IMR-90 (cell line): Measurements from ENCODE around the gene ACAD10. TPM values are rescaled to one million over a fixed set of nuclear protein-coding genes. Genes with fewer than 3 reads are reported as not detected.

Source experiments
- ATAC-seq: fragments of 200-7000 bp; cut with Tn5 transposase; 2 replicates; pipeline ENCODE4 v1.9.1; 2020; ENCODE audit warnings: low read depth, mild to moderate bottlenecking, moderate library complexity
- BruUV-seq: library from RNA; stranded (reverse); fragments of 400-500 nt; replicated peaks from 2 replicates; lab custom pipeline; 2021; lab: Mats Ljungman, UMichigan
- CTCF ChIA-PET: fragments of 300-600 bp; formaldehyde crosslinking; extraction: SDS; loops from one replicate; lab custom pipeline; 2021; ENCODE audit warnings: antibody characterized with exemption; lab: Yijun Ruan, JAX
- POLR2A ChIA-PET: fragments of 300-600 bp; sonication (Branson Sonifier 250); formaldehyde crosslinking; loops from one replicate; lab custom pipeline; 2022; ENCODE audit warnings: antibody characterized with exemption; ENCODE audit not compliant: unreplicated experiment; lab: Charles Lee
- DNase-seq: peaks from one replicate; pipeline ENCODE4 v3.0.0; 2013
- H2AFZ ChIP-seq: replicated peaks from 2 replicates; pipeline ENCODE3; 2013; ENCODE audit warnings: low read length, mild to moderate bottlenecking; ENCODE audit not compliant: poor library complexity
- H2AK5ac ChIP-seq: 2 replicates; pipeline ENCODE4 v1.6.1; 2013; ENCODE audit warnings: low read depth, low read length, inconsistent platforms
- H2AK9ac ChIP-seq: replicated peaks from 2 replicates; pipeline ENCODE3; 2013; ENCODE audit warnings: mild to moderate bottlenecking, low read depth, low read length, moderate library complexity; ENCODE audit not compliant: poor library complexity
- H2BK120ac ChIP-seq: 2 replicates; pipeline ENCODE4 v1.6.1; 2013; ENCODE audit warnings: low read depth, low read length, inconsistent platforms
- H2BK15ac ChIP-seq: 3 replicates; pipeline ENCODE4 v1.6.1; 2013; ENCODE audit warnings: low read depth, low read length, inconsistent platforms
- H2BK20ac ChIP-seq: 2 replicates; pipeline ENCODE4 v1.6.1; 2013; ENCODE audit warnings: low read depth, mild to moderate bottlenecking, inconsistent platforms, low read length, moderate library complexity
- H2BK5ac ChIP-seq: 2 replicates; pipeline ENCODE4 v1.6.1; 2013; ENCODE audit warnings: mild to moderate bottlenecking, low read depth, low read length, inconsistent platforms; ENCODE audit not compliant: poor library complexity, severe bottlenecking
- H3K14ac ChIP-seq: replicated peaks from 2 replicates; pipeline ENCODE4 v1.6.1; 2013; ENCODE audit warnings: low read depth, low read length, inconsistent platforms
- H3K18ac ChIP-seq: 2 replicates; pipeline ENCODE4 v1.6.1; 2013; ENCODE audit warnings: low read depth, low read length, control low read depth
- H3K23ac ChIP-seq: 2 replicates; pipeline ENCODE4 v1.6.1; 2013; ENCODE audit warnings: low read depth, low read length, inconsistent platforms
- H3K27ac ChIP-seq: 2 replicates; pipeline ENCODE4 v1.5.1; 2013; ENCODE audit warnings: mild to moderate bottlenecking, control low read depth, low read length; ENCODE audit not compliant: insufficient read depth
- H3K27me3 ChIP-seq: 2 replicates; pipeline ENCODE4 v1.6.1; 2013; ENCODE audit warnings: low read length; ENCODE audit not compliant: control insufficient read depth, insufficient read depth
- H3K36me3 ChIP-seq: 2 replicates; pipeline ENCODE4 v1.6.1; 2013; ENCODE audit warnings: low read length, mixed read lengths; ENCODE audit not compliant: control insufficient read depth, insufficient read depth
- H3K4ac ChIP-seq: 2 replicates; pipeline ENCODE4 v1.6.1; 2013; ENCODE audit warnings: low read depth, low read length, inconsistent platforms
- H3K4me1 ChIP-seq: 2 replicates; pipeline ENCODE4 v1.6.1; 2013; ENCODE audit warnings: low read length, mixed read lengths; ENCODE audit not compliant: control insufficient read depth, insufficient read depth
- H3K4me2 ChIP-seq: 2 replicates; pipeline ENCODE4 v1.6.1; 2013; ENCODE audit warnings: low read depth, mild to moderate bottlenecking, control low read depth, low read length, moderate library complexity
- H3K4me3 ChIP-seq: 2 replicates; pipeline ENCODE4 v1.5.1; 2013; ENCODE audit warnings: low read depth, mild to moderate bottlenecking, control low read depth, low read length, moderate library complexity; ENCODE audit not compliant: insufficient read depth
- H3K56ac ChIP-seq: 2 replicates; pipeline ENCODE4 v1.6.1; 2013; ENCODE audit warnings: low read length, inconsistent platforms; ENCODE audit not compliant: insufficient read depth; ENCODE audit errors: extremely low read depth
- H3K79me1 ChIP-seq, 2 experiments: 2 replicates each; pipeline ENCODE4 v1.6.1; 2013; ENCODE audit warnings: low read length in 2 of 2, inconsistent platforms in 1 of 2, low read depth in 1 of 2
- H3K9ac ChIP-seq: 2 replicates; pipeline ENCODE4 v1.6.1; 2013; ENCODE audit warnings: low read depth, low read length, control low read depth
- H3K9me1 ChIP-seq: 2 replicates; pipeline ENCODE4 v1.6.1; 2013; ENCODE audit warnings: low read length, inconsistent platforms; ENCODE audit not compliant: insufficient read depth
- H3K9me3 ChIP-seq: 2 replicates; pipeline ENCODE4 v1.6.1; 2013; ENCODE audit warnings: low read length; ENCODE audit not compliant: control insufficient read depth, insufficient read depth
- H4K20me1 ChIP-seq: 2 replicates; pipeline ENCODE4 v1.6.1; 2013; ENCODE audit warnings: low read length, inconsistent platforms; ENCODE audit not compliant: insufficient read depth
- H4K5ac ChIP-seq: 2 replicates; pipeline ENCODE4 v1.6.1; 2013; ENCODE audit warnings: mild to moderate bottlenecking, low read depth, low read length, control low read depth
- H4K8ac ChIP-seq, 2 experiments: 2 replicates each; pipeline ENCODE4 v1.6.1; 2013; ENCODE audit warnings: low read depth in 2 of 2, low read length in 2 of 2, control low read depth in 1 of 2, inconsistent platforms in 1 of 2
- H4K91ac ChIP-seq: 2 replicates; pipeline ENCODE4 v1.6.1; 2013; ENCODE audit warnings: low read depth, low read length, inconsistent platforms; ENCODE audit not compliant: insufficient read depth
- BHLHE40 ChIP-seq: fragments of 150-350 bp; IDR thresholded peaks from 2 replicates; pipeline ENCODE4 v1.6.1; 2016; ENCODE audit warnings: mild to moderate bottlenecking, low read depth, low read length
- CEBPB ChIP-seq: IDR thresholded peaks from 2 replicates; pipeline ENCODE4 v1.6.1; 2012; ENCODE audit warnings: low read depth, low read length, improper control_type of control experiment
- CHD1 ChIP-seq: IDR thresholded peaks from 2 replicates; pipeline ENCODE4 v1.6.1; 2012; ENCODE audit warnings: low read depth, low read length, improper control_type of control experiment
- CTCF ChIP-seq: conservative IDR thresholded peaks from 2 replicates; pipeline ENCODE4 v1.5.1; 2012; ENCODE audit warnings: mild to moderate bottlenecking, low read depth, low read length, improper control_type of control experiment
- FOS ChIP-seq: fragments of 150-350 bp; IDR thresholded peaks from 2 replicates; pipeline ENCODE4 v1.6.1; 2016; ENCODE audit warnings: low read depth, low read length
- MAFK ChIP-seq: IDR thresholded peaks from 2 replicates; pipeline ENCODE4 v1.6.1; 2012; ENCODE audit warnings: low read depth, low read length, improper control_type of control experiment
- MAZ ChIP-seq: IDR thresholded peaks from 2 replicates; pipeline ENCODE4 v1.6.1; 2012; ENCODE audit warnings: low read depth, mild to moderate bottlenecking, low read length, improper control_type of control experiment, moderate library complexity, borderline replicate concordance
- MXI1 ChIP-seq: IDR thresholded peaks from 2 replicates; pipeline ENCODE4 v1.6.1; 2012; ENCODE audit warnings: low read depth, mild to moderate bottlenecking, low read length, moderate library complexity, borderline replicate concordance
- NFE2L2 ChIP-seq: fragments of 150-350 bp; IDR thresholded peaks from 2 replicates; pipeline ENCODE4 v1.6.1; 2016; ENCODE audit warnings: low read depth, mild to moderate bottlenecking, low read length
- POLR2A ChIP-seq: IDR thresholded peaks from 2 replicates; pipeline ENCODE4 v1.6.1; 2012; ENCODE audit warnings: mild to moderate bottlenecking, low read depth, low read length
- RAD21 ChIP-seq: IDR thresholded peaks from 2 replicates; pipeline ENCODE4 v1.6.1; 2012; ENCODE audit warnings: low read length, improper control_type of control experiment
- RCOR1 ChIP-seq: IDR thresholded peaks from 2 replicates; pipeline ENCODE4 v1.6.1; 2012; ENCODE audit warnings: mild to moderate bottlenecking, low read length, improper control_type of control experiment; ENCODE audit not compliant: insufficient replicate concordance
- RFX5 ChIP-seq: IDR thresholded peaks from 2 replicates; pipeline ENCODE4 v1.8.0; 2012; ENCODE audit warnings: low read depth, mild to moderate bottlenecking, low read length, moderate library complexity
- SMC3 ChIP-seq: fragments of 150-350 bp; IDR thresholded peaks from 2 replicates; pipeline ENCODE4 v1.6.1; 2016; ENCODE audit warnings: low read depth, mild to moderate bottlenecking, antibody characterized with exemption, low read length, moderate library complexity
- WGBS, 2 experiments: methylation state at CpG; one replicate each; pipeline versions ENCODE4 v1.1.5 to v1.1.7; 2013; ENCODE audit warnings: missing lambda C conversion rate in 2 of 2; ENCODE audit not compliant: insufficient read length in 1 of 2; ENCODE audit errors: extremely low coverage in 2 of 2; 5-methylcytosine and 5-hydroxymethylcytosine counted together
- dilution Hi-C: fragments of 300-500 bp; cut with HindIII; formaldehyde crosslinking; loops from one replicate; pipeline ENCODE4 v1.14.3; 2018; ENCODE audit warnings: low sequenced_read_pairs; ENCODE audit not compliant: unreplicated experiment
- in situ Hi-C: fragments of 300-500 bp; cut with MboI; formaldehyde crosslinking; loops from 3 replicates; pipeline ENCODE4 v1.14.3; 2019; ENCODE audit warnings: low sequenced_read_pairs, inconsistent platforms, mixed read lengths
- intact Hi-C: fragments of 100-400 bp; cut with micrococcal nuclease; formaldehyde crosslinking; loops from 2 replicates; pipeline ENCODE4 v1.10.0; 2022
- polyA plus RNA-seq, 3 experiments: library from polyadenylated mRNA; depleted of rRNA; stranded (reverse); fragments of >200 nt; gene quantifications; 2 replicates each; pipeline ENCODE4 v1.2.3, GENCODE V29; 2012; ENCODE audit warnings: low replicate concordance in 1 of 3
- total RNA-seq: library from RNA; depleted of rRNA; stranded (reverse); fragments of >200 nt; gene quantifications from 2 replicates; pipeline ENCODE4 v1.2.3, GENCODE V29; 2012
- TF ChIP-seq, protein P1 (sequence below): fragments of 150-350 bp; IDR thresholded peaks from 2 replicates; pipeline ENCODE4 v1.6.1; 2016; ENCODE audit warnings: low read depth, mild to moderate bottlenecking, low read length, moderate library complexity, borderline replicate concordance
- TF ChIP-seq, protein P2 (sequence below): fragments of 150-350 bp; IDR thresholded peaks from 2 replicates; pipeline ENCODE4 v1.6.1; 2017; ENCODE audit warnings: mild to moderate bottlenecking, antibody characterized with exemption, low read length, low read depth

The ACAD10 gene
- total and polyA plus RNA-seq, 2 of the 4 experiments (the other 2 are of a cell fraction) = 12.4 to 21.0 TPM

GRCh38 chr12:111799758-111800157 lies 113.9 kb downstream of the ACAD10 start:
- dilution Hi-C loops = no loop called here
- in situ Hi-C loops = no loop called here
- Histone ChIP-seq H2BK5ac (no peak overlapping the region), H4K5ac (no peak overlapping the region), H3K9me1 (no peaks in the 10 kb centered on the region; the same call in 1 of the 2 replicates), H3K9ac (no peak overlapping the region), H3K4me2 (no peak overlapping the region), H4K8ac (no peak overlapping the region), H3K79me1 (no peaks in the 10 kb centered on the region), H3K23ac (no peak overlapping the region), H4K91ac (no peak overlapping the region), H2AK5ac (no peak overlapping the region), H4K20me1 (no peaks in the 10 kb centered on the region), H2BK120ac (no peak overlapping the region), H3K4me1 (no peaks in the 10 kb centered on the region), H3K4ac (no peak overlapping the region), H2BK20ac (no peak overlapping the region), H2AK9ac (no peak overlapping the region), H3K27ac (no peak overlapping the region), H3K14ac (no peak overlapping the region), H2AFZ (no peak overlapping the region), H3K27me3 (no peaks in the 10 kb centered on the region), H2BK15ac (no peak overlapping the region), H3K56ac (no peak overlapping the region), H3K36me3 (peaks cover 49% of the 10 kb centered on the region), H3K18ac (no peak overlapping the region), H3K4me3 (no peak overlapping the region), H3K9me3 (no peaks in the 10 kb centered on the region)
- no peak for DNase-seq
- WGBS, 2 experiments = no CpG with 5 or more reads among the region's 9 CpGs
- no peak for TF ChIP-seq BHLHE40
- no peak for TF ChIP-seq MAZ
- no peak for TF ChIP-seq CTCF
- TF ChIP-seq RAD21 = no peak
- no peak for TF ChIP-seq POLR2A
- no peak for TF ChIP-seq CHD1
- TF ChIP-seq, protein P1, sequence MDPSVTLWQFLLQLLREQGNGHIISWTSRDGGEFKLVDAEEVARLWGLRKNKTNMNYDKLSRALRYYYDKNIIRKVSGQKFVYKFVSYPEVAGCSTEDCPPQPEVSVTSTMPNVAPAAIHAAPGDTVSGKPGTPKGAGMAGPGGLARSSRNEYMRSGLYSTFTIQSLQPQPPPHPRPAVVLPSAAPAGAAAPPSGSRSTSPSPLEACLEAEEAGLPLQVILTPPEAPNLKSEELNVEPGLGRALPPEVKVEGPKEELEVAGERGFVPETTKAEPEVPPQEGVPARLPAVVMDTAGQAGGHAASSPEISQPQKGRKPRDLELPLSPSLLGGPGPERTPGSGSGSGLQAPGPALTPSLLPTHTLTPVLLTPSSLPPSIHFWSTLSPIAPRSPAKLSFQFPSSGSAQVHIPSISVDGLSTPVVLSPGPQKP = no peak
- TF ChIP-seq, protein P2, sequence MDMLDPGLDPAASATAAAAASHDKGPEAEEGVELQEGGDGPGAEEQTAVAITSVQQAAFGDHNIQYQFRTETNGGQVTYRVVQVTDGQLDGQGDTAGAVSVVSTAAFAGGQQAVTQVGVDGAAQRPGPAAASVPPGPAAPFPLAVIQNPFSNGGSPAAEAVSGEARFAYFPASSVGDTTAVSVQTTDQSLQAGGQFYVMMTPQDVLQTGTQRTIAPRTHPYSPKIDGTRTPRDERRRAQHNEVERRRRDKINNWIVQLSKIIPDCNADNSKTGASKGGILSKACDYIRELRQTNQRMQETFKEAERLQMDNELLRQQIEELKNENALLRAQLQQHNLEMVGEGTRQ = no peak
- TF ChIP-seq CEBPB = no peak
- no peak for TF ChIP-seq NFE2L2
- no peak for TF ChIP-seq SMC3
- no peak for TF ChIP-seq RFX5
- no peak for TF ChIP-seq RCOR1
- no peak for TF ChIP-seq MAFK
- no peak for TF ChIP-seq FOS
- no peak for TF ChIP-seq MXI1
- no TSS peak for BruUV-seq
- ChIA-PET CTCF (interaction anchor here (1.3 kb wide), 1 partner anchor 13 kb away, joined by 5 read pairs; no protein-coding TSS in a partner anchor), POLR2A (no interaction called here)
- ATAC-seq = no peak
- intact Hi-C loops = no loop called here
